HEK293 (cell line): ENCODE measurements around the gene SLK.

Source experiments
- GLIS1 ChIP-seq: fragments of 450-650 bp; formaldehyde crosslinking; IDR thresholded peaks from 2 replicates; pipeline ENCODE4 v1.5.1; 2016; ENCODE audit warnings: missing biosample characterization, missing genetic modification characterization
- KLF9 ChIP-seq: fragments of 450-650 bp; formaldehyde crosslinking; IDR thresholded peaks from 2 replicates; pipeline ENCODE4 v1.5.1; 2016; ENCODE audit warnings: missing biosample characterization, missing genetic modification characterization, low read depth
- RBAK ChIP-seq: fragments of 450-650 bp; formaldehyde crosslinking; IDR thresholded peaks from 2 replicates; pipeline ENCODE4 v1.5.1; 2016; ENCODE audit warnings: missing biosample characterization, missing genetic modification characterization
- TCF7L2 ChIP-seq: IDR thresholded peaks from 2 replicates; pipeline ENCODE4 v1.6.1; 2011; ENCODE audit warnings: low read depth, mild to moderate bottlenecking, inconsistent platforms, low read length, moderate library complexity, borderline replicate concordance
- ZNF214 ChIP-seq: fragments of 450-650 bp; formaldehyde crosslinking; IDR thresholded peaks from 2 replicates; pipeline ENCODE4 v1.5.1; 2017; ENCODE audit warnings: missing biosample characterization, mild to moderate bottlenecking, missing genetic modification characterization, borderline replicate concordance
- ZNF24 ChIP-seq: fragments of 450-650 bp; formaldehyde crosslinking; IDR thresholded peaks from 2 replicates; pipeline ENCODE4 v1.5.1; 2016; ENCODE audit warnings: missing biosample characterization, missing genetic modification characterization
- ZSCAN16 ChIP-seq: fragments of 450-650 bp; formaldehyde crosslinking; IDR thresholded peaks from 2 replicates; pipeline ENCODE4 v1.5.1; 2016; ENCODE audit warnings: missing biosample characterization, missing genetic modification characterization
- TF ChIP-seq, protein P1 (sequence below): fragments of 450-650 bp; formaldehyde crosslinking; conservative IDR thresholded peaks from 2 replicates; pipeline ENCODE4 v1.5.1; 2016; ENCODE audit warnings: low read depth, missing biosample characterization, missing genetic modification characterization
- TF ChIP-seq, protein P2 (sequence below): sonication (generic); formaldehyde crosslinking; IDR thresholded peaks from 2 replicates; pipeline ENCODE4 v1.8.1; 2022; ENCODE audit warnings: mild to moderate bottlenecking, moderate library complexity, missing genetic modification reagents
- TF ChIP-seq, protein P3 (sequence below): fragments of 450-650 bp; formaldehyde crosslinking; IDR thresholded peaks from 2 replicates; pipeline ENCODE4 v1.5.1; 2016; ENCODE audit warnings: missing biosample characterization, missing genetic modification characterization
- TF ChIP-seq, protein P4 (sequence below): fragments of 450-650 bp; formaldehyde crosslinking; conservative IDR thresholded peaks from 2 replicates; pipeline ENCODE4 v1.5.1; 2016; ENCODE audit warnings: low read depth, missing biosample characterization, missing genetic modification characterization

DNA sequence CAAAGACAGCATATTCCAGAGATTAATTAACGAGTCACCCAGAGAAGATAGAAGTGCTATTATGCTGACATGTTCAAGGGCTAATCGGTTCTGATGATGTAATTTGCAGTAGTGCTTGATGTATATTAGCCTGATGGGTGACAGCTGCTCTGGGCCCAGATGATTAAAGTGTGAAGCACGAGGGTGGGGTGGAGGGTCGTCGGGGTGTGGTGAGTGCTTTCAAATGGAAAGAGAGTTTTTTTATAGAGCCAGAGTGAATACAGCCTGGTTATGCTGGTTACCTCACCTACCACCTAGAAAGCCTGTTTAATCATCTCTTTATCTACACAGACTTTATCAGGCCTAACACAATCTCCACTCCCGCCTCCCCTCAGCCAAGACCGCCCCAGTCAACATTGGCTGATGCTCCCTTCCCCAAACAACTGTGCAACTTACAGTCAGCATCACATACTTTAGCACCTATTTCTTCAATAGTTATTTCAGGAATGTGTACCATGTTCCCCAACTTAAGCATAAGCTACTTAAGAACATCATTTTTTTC, 37.5 kb upstream of the SLK start:
- TF ChIP-seq, protein P1, sequence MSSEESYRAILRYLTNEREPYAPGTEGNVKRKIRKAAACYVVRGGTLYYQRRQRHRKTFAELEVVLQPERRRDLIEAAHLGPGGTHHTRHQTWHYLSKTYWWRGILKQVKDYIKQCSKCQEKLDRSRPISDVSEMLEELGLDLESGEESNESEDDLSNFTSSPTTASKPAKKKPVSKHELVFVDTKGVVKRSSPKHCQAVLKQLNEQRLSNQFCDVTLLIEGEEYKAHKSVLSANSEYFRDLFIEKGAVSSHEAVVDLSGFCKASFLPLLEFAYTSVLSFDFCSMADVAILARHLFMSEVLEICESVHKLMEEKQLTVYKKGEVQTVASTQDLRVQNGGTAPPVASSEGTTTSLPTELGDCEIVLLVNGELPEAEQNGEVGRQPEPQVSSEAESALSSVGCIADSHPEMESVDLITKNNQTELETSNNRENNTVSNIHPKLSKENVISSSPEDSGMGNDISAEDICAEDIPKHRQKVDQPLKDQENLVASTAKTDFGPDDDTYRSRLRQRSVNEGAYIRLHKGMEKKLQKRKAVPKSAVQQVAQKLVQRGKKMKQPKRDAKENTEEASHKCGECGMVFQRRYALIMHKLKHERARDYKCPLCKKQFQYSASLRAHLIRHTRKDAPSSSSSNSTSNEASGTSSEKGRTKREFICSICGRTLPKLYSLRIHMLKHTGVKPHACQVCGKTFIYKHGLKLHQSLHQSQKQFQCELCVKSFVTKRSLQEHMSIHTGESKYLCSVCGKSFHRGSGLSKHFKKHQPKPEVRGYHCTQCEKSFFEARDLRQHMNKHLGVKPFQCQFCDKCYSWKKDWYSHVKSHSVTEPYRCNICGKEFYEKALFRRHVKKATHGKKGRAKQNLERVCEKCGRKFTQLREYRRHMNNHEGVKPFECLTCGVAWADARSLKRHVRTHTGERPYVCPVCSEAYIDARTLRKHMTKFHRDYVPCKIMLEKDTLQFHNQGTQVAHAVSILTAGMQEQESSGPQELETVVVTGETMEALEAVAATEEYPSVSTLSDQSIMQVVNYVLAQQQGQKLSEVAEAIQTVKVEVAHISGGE, result no peak
- TF ChIP-seq, protein P2, sequence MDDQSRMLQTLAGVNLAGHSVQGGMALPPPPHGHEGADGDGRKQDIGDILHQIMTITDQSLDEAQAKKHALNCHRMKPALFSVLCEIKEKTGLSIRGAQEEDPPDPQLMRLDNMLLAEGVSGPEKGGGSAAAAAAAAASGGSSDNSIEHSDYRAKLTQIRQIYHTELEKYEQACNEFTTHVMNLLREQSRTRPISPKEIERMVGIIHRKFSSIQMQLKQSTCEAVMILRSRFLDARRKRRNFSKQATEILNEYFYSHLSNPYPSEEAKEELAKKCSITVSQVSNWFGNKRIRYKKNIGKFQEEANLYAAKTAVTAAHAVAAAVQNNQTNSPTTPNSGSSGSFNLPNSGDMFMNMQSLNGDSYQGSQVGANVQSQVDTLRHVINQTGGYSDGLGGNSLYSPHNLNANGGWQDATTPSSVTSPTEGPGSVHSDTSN, result no peak
- no peak for TF ChIP-seq ZSCAN16
- no peak for TF ChIP-seq GLIS1
- TF ChIP-seq, protein P3, sequence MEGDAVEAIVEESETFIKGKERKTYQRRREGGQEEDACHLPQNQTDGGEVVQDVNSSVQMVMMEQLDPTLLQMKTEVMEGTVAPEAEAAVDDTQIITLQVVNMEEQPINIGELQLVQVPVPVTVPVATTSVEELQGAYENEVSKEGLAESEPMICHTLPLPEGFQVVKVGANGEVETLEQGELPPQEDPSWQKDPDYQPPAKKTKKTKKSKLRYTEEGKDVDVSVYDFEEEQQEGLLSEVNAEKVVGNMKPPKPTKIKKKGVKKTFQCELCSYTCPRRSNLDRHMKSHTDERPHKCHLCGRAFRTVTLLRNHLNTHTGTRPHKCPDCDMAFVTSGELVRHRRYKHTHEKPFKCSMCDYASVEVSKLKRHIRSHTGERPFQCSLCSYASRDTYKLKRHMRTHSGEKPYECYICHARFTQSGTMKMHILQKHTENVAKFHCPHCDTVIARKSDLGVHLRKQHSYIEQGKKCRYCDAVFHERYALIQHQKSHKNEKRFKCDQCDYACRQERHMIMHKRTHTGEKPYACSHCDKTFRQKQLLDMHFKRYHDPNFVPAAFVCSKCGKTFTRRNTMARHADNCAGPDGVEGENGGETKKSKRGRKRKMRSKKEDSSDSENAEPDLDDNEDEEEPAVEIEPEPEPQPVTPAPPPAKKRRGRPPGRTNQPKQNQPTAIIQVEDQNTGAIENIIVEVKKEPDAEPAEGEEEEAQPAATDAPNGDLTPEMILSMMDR (tag by site-specific recombination), result no peak
- no peak for TF ChIP-seq RBAK (tag by site-specific recombination)
- no peak for TF ChIP-seq ZNF214
- TF ChIP-seq ZNF24 (tag by site-specific recombination), result no peak
- no peak for TF ChIP-seq KLF9 (tag by site-specific recombination)
- TF ChIP-seq, protein P4, sequence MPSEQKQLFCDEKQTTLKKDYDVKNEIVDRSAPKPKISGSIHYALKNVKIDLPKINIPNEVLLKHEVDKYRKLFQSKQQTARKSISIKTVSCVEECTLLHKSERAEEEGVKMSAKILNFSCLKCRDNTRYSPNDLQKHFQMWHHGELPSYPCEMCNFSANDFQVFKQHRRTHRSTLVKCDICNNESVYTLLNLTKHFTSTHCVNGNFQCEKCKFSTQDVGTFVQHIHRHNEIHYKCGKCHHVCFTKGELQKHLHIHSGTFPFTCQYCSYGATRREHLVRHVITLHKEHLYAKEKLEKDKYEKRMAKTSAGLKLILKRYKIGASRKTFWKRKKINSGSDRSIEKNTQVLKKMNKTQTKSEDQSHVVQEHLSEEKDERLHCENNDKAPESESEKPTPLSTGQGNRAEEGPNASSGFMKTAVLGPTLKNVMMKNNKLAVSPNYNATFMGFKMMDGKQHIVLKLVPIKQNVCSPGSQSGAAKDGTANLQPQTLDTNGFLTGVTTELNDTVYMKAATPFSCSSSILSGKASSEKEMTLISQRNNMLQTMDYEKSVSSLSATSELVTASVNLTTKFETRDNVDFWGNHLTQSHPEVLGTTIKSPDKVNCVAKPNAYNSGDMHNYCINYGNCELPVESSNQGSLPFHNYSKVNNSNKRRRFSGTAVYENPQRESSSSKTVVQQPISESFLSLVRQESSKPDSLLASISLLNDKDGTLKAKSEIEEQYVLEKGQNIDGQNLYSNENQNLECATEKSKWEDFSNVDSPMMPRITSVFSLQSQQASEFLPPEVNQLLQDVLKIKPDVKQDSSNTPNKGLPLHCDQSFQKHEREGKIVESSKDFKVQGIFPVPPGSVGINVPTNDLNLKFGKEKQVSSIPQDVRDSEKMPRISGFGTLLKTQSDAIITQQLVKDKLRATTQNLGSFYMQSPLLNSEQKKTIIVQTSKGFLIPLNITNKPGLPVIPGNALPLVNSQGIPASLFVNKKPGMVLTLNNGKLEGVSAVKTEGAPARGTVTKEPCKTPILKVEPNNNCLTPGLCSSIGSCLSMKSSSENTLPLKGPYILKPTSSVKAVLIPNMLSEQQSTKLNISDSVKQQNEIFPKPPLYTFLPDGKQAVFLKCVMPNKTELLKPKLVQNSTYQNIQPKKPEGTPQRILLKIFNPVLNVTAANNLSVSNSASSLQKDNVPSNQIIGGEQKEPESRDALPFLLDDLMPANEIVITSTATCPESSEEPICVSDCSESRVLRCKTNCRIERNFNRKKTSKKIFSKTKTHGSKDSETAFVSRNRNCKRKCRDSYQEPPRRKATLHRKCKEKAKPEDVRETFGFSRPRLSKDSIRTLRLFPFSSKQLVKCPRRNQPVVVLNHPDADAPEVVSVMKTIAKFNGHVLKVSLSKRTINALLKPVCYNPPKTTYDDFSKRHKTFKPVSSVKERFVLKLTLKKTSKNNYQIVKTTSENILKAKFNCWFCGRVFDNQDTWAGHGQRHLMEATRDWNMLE (tag by site-specific recombination), result no peak; the same call in 1 of the 2 replicates
- TF ChIP-seq TCF7L2, result no peak
